Calu3 (cell line): ENCODE results near the gene SAMD4B. TPM values are rescaled to one million over a fixed set of nuclear protein-coding genes. Genes with fewer than 3 reads are reported as not detected.

Source experiments
- BruUV-seq: library from RNA; stranded (reverse); fragments of 400-500 nt; replicated peaks from 2 replicates; lab custom pipeline; 2021; lab: Mats Ljungman, UMichigan
- CTCF ChIA-PET: fragments of 300-600 bp; sonication (Branson Sonifier 250); formaldehyde crosslinking; loops from one replicate; lab custom pipeline; 2022; ENCODE audit warnings: antibody characterized with exemption; lab: Charles Lee
- DNase-seq: peaks from one replicate; pipeline ENCODE4 v3.0.0; 2022
- H3K27ac Mint-ChIP-seq: one replicate; pipeline ENCODE4 v1.8.0; 2022; ENCODE audit warnings: mixed read lengths; ENCODE audit not compliant: unreplicated experiment
- H3K27me3 Mint-ChIP-seq: one replicate; pipeline ENCODE4 v1.8.0; 2022; ENCODE audit warnings: mixed read lengths; ENCODE audit not compliant: unreplicated experiment
- H3K36me3 Mint-ChIP-seq: one replicate; pipeline ENCODE4 v1.8.0; 2022; ENCODE audit warnings: mild to moderate bottlenecking, moderate library complexity, mixed read lengths; ENCODE audit not compliant: insufficient read depth, unreplicated experiment
- H3K4me1 Mint-ChIP-seq: one replicate; pipeline ENCODE4 v1.8.0; 2022; ENCODE audit warnings: mild to moderate bottlenecking, low read depth, mixed read lengths; ENCODE audit not compliant: unreplicated experiment
- H3K4me3 Mint-ChIP-seq: one replicate; pipeline ENCODE4 v1.8.0; 2022; ENCODE audit warnings: mild to moderate bottlenecking, low read depth, moderate library complexity, mixed read lengths; ENCODE audit not compliant: unreplicated experiment
- H3K9me3 Mint-ChIP-seq: one replicate; pipeline ENCODE4 v1.8.0; 2022; ENCODE audit warnings: low read depth, mixed read lengths; ENCODE audit not compliant: unreplicated experiment
- intact Hi-C: fragments of 100-400 bp; cut with micrococcal nuclease; formaldehyde crosslinking; loops from one replicate; pipeline ENCODE4 v1.10.0; 2022; ENCODE audit not compliant: unreplicated experiment
- total RNA-seq: library from RNA; stranded (reverse); gene quantifications from 2 replicates; pipeline ENCODE4 v1.2.3, GENCODE V29; 2022
- TF ChIP-seq, protein P1 (sequence below): fragments of 200-600 bp; IDR thresholded peaks from one replicate; pipeline ENCODE4 v1.8.0; 2022; ENCODE audit warnings: antibody characterized with exemption; ENCODE audit not compliant: unreplicated experiment

SAMD4B gene
- total RNA-seq, 1 experiment from 2014 or later = 214 TPM

DNA sequence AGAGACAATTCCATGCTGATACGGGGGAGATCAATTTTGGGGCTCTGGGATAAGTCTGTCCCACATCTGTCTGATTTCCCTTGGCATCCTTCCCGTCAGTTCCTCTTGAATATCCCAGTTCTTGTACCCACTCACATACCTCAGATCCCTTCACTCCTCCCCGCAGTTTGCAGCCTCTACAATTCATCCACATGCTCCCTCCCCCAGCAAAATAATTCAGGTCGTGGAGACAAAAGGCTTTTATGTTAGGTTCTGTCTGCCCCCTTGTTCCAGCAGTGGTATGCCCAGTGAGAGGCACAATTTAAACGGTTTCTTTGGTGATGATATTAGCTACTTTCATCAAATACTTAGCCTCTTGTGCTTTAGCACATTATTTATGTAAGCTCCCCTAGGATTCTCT lies 83.9 kb downstream of the SAMD4B start:
- DNase-seq = no peak
- CTCF ChIA-PET = interaction anchor here (1.8 kb wide), 1 partner anchor 12 kb away, joined by 4 read pairs; no protein-coding TSS in a partner anchor
- BruUV-seq = no TSS peak

DNA sequence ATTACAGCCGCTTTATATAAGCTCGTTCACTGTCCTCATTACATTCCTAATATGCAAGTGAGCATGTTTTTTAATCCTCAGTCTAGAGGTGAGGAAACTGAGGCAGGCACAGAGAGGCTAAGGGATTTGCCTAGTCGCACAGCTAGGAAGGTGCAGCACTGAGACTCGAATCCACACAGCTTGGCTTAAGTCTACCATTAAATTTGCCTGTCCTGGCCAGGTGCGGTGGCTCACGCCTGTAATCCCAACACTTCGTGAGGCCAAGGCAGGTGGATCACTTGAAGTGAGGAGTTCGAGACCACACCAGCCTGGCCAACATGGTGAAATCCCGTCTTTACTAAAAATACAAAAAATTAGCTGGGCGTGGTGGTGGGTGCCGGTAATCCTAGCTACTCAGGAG lies 85.5 kb downstream of the SAMD4B start:
- no peak overlapping the region for H3K27ac Mint-ChIP-seq
- intact Hi-C loops = no loop called here
- BruUV-seq = no TSS peak
- H3K36me3 Mint-ChIP-seq = peaks cover 59% of the 10 kb centered on the region
- DNase-seq = no peak
- no peak overlapping the region for H3K4me3 Mint-ChIP-seq
- H3K9me3 Mint-ChIP-seq = no peaks in the 10 kb centered on the region
- H3K27me3 Mint-ChIP-seq = no peaks in the 10 kb centered on the region
- TF ChIP-seq, protein P1, sequence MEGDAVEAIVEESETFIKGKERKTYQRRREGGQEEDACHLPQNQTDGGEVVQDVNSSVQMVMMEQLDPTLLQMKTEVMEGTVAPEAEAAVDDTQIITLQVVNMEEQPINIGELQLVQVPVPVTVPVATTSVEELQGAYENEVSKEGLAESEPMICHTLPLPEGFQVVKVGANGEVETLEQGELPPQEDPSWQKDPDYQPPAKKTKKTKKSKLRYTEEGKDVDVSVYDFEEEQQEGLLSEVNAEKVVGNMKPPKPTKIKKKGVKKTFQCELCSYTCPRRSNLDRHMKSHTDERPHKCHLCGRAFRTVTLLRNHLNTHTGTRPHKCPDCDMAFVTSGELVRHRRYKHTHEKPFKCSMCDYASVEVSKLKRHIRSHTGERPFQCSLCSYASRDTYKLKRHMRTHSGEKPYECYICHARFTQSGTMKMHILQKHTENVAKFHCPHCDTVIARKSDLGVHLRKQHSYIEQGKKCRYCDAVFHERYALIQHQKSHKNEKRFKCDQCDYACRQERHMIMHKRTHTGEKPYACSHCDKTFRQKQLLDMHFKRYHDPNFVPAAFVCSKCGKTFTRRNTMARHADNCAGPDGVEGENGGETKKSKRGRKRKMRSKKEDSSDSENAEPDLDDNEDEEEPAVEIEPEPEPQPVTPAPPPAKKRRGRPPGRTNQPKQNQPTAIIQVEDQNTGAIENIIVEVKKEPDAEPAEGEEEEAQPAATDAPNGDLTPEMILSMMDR = no peak
- CTCF ChIA-PET = interaction anchor here (0.7 kb wide), 2 partner anchors 10 to 1162 kb away, joined by 3 to 4 read pairs; no protein-coding TSS in a partner anchor
- peaks cover 9% of the 10 kb centered on the region for H3K4me1 Mint-ChIP-seq

More for the DNA sequence above, 83.9 kb downstream of the SAMD4B start:
- peaks cover 52% of the 10 kb centered on the region for H3K36me3 Mint-ChIP-seq
- TF ChIP-seq, protein P1 = no peak
- no peak overlapping the region for H3K4me3 Mint-ChIP-seq
- H3K4me1 Mint-ChIP-seq = peaks cover 9% of the 10 kb centered on the region
- H3K9me3 Mint-ChIP-seq = no peaks in the 10 kb centered on the region
- intact Hi-C loops = no loop called here
- no peaks in the 10 kb centered on the region for H3K27me3 Mint-ChIP-seq
- peak overlapping the region; percentile 3 for H3K27ac Mint-ChIP-seq

DNA sequence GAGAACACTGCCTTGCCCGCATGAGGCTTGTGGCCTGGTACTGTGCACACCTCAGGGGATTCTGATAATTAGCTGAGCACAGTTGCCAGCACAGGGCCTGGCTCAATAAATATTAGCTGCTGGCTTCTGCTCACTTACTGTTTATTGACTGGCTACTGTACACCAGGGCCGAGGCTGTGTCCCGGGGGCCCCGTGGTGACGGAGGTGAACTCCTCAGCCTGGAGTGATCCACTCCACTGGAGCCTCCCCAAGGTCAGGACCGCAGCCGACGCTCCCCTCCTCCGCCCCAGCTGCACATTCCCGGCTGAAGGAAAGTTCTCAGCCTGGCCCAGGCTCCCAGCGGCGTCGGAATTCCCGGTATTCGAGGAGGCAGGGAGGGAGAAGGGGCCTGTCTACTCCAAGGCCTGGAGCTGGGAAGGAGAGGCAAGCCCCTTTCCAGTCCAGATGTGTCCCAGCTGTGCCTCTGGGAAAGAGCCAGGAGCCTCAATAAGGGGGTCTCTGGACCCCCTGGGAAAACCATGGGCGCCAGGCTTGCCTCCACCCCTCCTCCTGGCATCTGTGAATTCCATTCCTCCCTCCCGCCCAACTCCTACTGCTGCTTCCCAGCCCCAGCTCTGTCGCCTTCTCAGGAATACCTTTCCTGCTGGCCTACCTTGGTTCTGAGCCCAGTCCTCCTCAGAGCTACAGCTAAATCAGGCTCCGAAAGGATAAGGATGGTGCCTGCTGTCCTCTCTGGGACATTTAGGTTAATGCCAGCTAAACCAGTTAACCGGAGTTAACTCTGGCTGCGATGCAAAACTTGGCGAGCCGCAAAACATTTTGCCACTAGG lies 86.3 kb downstream of the SAMD4B start:
- Mint-ChIP-seq H3K4me3 (no peak overlapping the region), H3K27me3 (no peaks in the 10 kb centered on the region), H3K36me3 (peaks cover 64% of the 10 kb centered on the region), H3K4me1 (peaks cover 13% of the 10 kb centered on the region), H3K27ac (no peak overlapping the region), H3K9me3 (no peaks in the 10 kb centered on the region)
- intact Hi-C loops = no loop called here
- BruUV-seq = no TSS peak
- CTCF ChIA-PET = interaction anchor here (0.6 kb wide), 1 partner anchor 160 kb away, joined by 3 read pairs; no protein-coding TSS in a partner anchor
- no peak for DNase-seq
- TF ChIP-seq, protein P1 = no peak

DNA sequence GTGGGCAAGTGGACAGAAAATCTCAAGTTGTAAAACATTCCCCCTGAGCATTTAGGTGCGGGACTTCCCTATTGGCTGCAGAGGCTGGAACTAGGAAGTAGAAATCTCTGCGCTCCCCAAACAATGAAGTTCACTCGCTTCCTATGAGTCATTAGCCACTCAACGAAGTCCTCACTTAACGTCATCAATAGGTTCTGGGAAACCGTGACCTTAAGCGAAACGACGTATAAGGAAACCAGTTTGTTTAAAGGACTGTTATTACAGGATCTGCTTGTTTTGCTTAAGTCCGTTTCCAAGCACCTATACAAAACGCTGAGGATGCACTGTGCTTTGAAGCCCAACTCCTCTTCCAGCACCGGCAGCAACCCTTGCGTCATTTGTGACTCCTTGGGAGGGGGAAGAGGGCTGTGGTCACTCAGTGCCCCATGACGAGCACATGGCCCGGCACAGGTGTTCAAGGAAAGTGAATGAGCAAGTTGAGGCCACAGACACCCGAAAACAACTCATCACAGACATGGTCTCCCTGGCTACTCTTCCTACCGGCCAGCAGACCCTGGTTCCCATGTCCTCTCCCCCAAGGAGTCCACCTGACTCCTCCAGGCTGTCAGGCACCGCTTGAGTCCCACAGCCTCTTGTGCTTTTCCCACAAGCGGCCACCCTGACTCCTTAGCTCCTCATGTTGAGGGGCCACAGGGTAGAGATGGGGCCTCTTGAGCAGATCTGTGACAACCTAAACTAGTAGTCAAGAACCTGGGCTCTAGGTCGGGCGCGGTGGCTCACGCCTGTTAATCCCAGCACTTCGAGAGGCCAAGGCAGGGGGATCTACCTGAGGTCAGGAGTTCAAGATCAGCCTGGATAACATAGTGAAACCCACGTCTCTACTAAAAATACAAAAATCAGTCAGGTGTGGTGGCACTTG lies 88.7 kb downstream of the SAMD4B start:
- Mint-ChIP-seq H3K4me3 (peak overlapping the region; percentile 43), H3K36me3 (peaks cover 79% of the 10 kb centered on the region), H3K9me3 (no peaks in the 10 kb centered on the region), H3K27me3 (no peaks in the 10 kb centered on the region), H3K4me1 (peaks cover 24% of the 10 kb centered on the region), H3K27ac (peak overlapping the region; percentile 96)
- peak; percentile 87 for DNase-seq
- TF ChIP-seq, protein P1 = no peak
- intact Hi-C loops = loop anchor here (1.0 to 2.0 kb wide), 2 partner anchors 18 to 40 kb away; partner anchors contain the start of genes MED29, PAF1 and PLEKHG2
- BruUV-seq = TSS peak; percentile 84
- CTCF ChIA-PET = no interaction called here
